Prostate gland (tissue), 2 donors: ENCODE measurements around the gene SIDT2. TPM values are rescaled to one million over a fixed set of nuclear protein-coding genes. Genes with fewer than 3 reads are reported as not detected.

Experiments used
- DNase-seq: peaks from one replicate; pipeline ENCODE4 v3.0.0-alpha.2; 2019; ENCODE audit warnings: low spot score
- H3K27ac ChIP-seq, 2 donors: fragments of 200-600 bp; sonication (generic); 2 replicates each; pipeline ENCODE4 v1.5.1; 2017 to 2019
- H3K27me3 ChIP-seq: fragments of 200-600 bp; sonication (generic); replicated peaks from 2 replicates; pipeline ENCODE4 v1.5.1; 2019; ENCODE audit not compliant: insufficient read depth
- H3K36me3 ChIP-seq, 2 donors: fragments of 200-600 bp; sonication (generic); 1 replicate in 1 of 2; 2 replicates in 1 of 2; pipeline versions ENCODE4 v1.5.1 to v1.8.1; 2017 to 2019
- H3K4me1 ChIP-seq: fragments of 200-600 bp; sonication (generic); replicated peaks from 2 replicates; pipeline ENCODE4 v1.5.1; 2019
- H3K4me3 ChIP-seq, 2 donors: fragments of 200-600 bp; sonication (generic); 2 replicates each; pipeline ENCODE4 v1.5.1; 2017 to 2019
- H3K9me3 ChIP-seq: fragments of 200-600 bp; sonication (generic); 2 replicates; pipeline ENCODE4 v1.5.1; 2017
- POLR2A ChIP-seq: fragments of 450-650 bp; IDR thresholded peaks from one replicate; pipeline ENCODE4 v1.6.1; 2016; ENCODE audit warnings: antibody characterized with exemption, mild to moderate bottlenecking
- POLR2AphosphoS5 ChIP-seq: sonication (generic); formaldehyde crosslinking; IDR thresholded peaks from one replicate; pipeline ENCODE4 v1.6.1; 2017; ENCODE audit warnings: antibody characterized with exemption
- WGBS: methylation state at CpG from one replicate; pipeline ENCODE4 v1.1.5; 2018; 5-methylcytosine and 5-hydroxymethylcytosine counted together
- intact Hi-C: fragments of 100-400 bp; cut with DNase I; formaldehyde crosslinking; loops from one replicate; pipeline ENCODE4 v1.14.2; 2022
- total RNA-seq, 2 donors: library from RNA; depleted of rRNA; stranded (reverse); fragments of >200 nt; gene quantifications; one replicate each; pipeline ENCODE4 v1.1.0, GENCODE V29; 2016
- TF ChIP-seq, protein P1 (sequence below), 4 experiments: fragments of 200-600 bp in 2 of 4; fragments of 450-650 bp in 2 of 4; sonication (generic) in 2 of 4; IDR thresholded peaks; 1 replicate in 3 of 4; 2 replicates in 1 of 4; pipeline ENCODE4 v1.5.1; 2016 to 2019; ENCODE audit warnings: antibody characterized with exemption in 4 of 4, mild to moderate bottlenecking in 2 of 4, moderate library complexity in 2 of 4

The SIDT2 gene
- total RNA-seq, 2 donors from 2014 or later: 69.5 to 144 TPM

DNA sequence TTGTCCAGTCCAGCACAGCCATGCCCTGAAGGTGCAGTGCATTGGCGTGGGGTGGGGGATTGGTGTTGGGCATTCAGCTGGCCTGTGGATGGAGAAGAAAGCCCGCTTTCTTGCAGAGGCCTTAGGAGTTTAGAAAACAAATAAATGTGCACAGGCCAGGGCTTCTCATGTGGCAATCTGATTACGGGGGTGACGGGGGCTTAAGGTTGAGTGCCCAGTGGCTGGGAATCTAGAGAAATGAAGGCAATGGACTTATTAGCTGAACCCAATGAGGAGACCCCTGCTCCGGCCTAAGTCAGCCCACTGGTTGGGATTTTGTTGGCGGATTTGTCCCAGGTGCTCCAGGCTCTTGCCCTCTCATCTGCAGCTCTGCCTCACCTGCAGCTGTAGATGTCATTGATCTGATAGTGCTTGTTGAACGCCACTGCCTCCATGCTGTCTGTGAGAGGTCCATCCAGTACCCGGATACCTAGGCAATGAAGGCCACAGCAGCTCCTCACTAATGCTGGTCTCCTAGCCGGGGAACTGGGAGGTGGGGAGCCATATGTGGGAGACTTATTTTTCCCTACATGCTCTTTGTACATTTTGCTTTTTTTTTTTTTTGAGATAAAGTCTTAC is 47.1 kb downstream of the SIDT2 start:
- Histone ChIP-seq H3K4me3 (no peak overlapping the region), H3K4me1 (peaks cover 6% of the 10 kb centered on the region), H3K36me3 (peaks cover 0 to 9% of the 10 kb centered on the region in 2 donors), H3K9me3 (no peaks in the 10 kb centered on the region), H3K27me3 (no peaks in the 10 kb centered on the region), H3K27ac (no peak overlapping the region)
- intact Hi-C loops: loop anchor here (2.0 to 5.0 kb wide), 2 partner anchors 47 to 123 kb away; partner anchors contain the start of gene SIDT2
- WGBS: 90% methylated on average over 9 of the region's 9 CpGs
- DNase-seq: no peak
- no peak for TF ChIP-seq POLR2AphosphoS5
- TF ChIP-seq, protein P1, sequence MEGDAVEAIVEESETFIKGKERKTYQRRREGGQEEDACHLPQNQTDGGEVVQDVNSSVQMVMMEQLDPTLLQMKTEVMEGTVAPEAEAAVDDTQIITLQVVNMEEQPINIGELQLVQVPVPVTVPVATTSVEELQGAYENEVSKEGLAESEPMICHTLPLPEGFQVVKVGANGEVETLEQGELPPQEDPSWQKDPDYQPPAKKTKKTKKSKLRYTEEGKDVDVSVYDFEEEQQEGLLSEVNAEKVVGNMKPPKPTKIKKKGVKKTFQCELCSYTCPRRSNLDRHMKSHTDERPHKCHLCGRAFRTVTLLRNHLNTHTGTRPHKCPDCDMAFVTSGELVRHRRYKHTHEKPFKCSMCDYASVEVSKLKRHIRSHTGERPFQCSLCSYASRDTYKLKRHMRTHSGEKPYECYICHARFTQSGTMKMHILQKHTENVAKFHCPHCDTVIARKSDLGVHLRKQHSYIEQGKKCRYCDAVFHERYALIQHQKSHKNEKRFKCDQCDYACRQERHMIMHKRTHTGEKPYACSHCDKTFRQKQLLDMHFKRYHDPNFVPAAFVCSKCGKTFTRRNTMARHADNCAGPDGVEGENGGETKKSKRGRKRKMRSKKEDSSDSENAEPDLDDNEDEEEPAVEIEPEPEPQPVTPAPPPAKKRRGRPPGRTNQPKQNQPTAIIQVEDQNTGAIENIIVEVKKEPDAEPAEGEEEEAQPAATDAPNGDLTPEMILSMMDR (IDR thresholded peaks at IDR 0.05): no peak
- no peak for TF ChIP-seq POLR2A

GRCh38 chr11:117226388-117227385 is 48.1 kb downstream of the SIDT2 start:
- Histone ChIP-seq H3K4me1 (peaks cover 1% of the 10 kb centered on the region), H3K9me3 (no peaks in the 10 kb centered on the region), H3K36me3 (peaks cover 0 to 9% of the 10 kb centered on the region in 2 donors), H3K27me3 (no peaks in the 10 kb centered on the region), H3K27ac (no peak overlapping the region), H3K4me3 (no peak overlapping the region)
- intact Hi-C loops: loop anchor here (2.0 to 5.0 kb wide), 2 partner anchors 48 to 124 kb away; partner anchors contain the start of gene SIDT2
- TF ChIP-seq POLR2A (no peak), POLR2AphosphoS5 (peak; percentile 72)
- TF ChIP-seq, protein P1 (IDR thresholded peaks at IDR 0.05): peak in 3 of 4 experiments; percentile 81 to 90 (median 88)
- WGBS: 64% methylated on average over 19 of the region's 19 CpGs
- DNase-seq: peak; percentile 57

DNA sequence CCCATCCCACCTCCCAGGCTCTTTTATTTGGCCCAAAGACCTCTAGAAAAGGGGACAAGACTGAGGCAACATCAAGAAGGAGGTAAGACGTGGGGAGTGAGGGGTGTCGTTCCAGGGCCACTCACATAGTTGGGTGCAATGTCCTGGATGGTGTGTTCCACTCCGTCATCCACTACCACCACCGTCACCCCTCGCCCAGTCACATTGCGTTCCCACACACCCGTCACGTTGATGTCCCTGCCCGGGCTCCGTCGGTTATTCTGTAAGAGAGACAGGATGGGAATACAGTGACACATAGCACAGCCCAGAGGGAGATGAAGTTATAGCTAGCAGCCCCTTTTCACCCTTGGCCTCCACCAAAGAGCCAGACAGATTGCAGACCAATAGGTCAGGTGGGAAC is 49.5 kb downstream of the SIDT2 start:
- TF ChIP-seq POLR2A: no peak
- no peak for TF ChIP-seq POLR2AphosphoS5
- TF ChIP-seq, protein P1 (IDR thresholded peaks at IDR 0.05): no peak
- no peaks in the 10 kb centered on the region for H3K27me3 ChIP-seq
- H3K9me3 ChIP-seq: no peaks in the 10 kb centered on the region
- 91% methylated on average over 11 of the region's 11 CpGs for WGBS
- intact Hi-C loops: loop anchor here (5.0 kb wide), 1 partner anchor 126 kb away; no protein-coding TSS in a partner anchor
- no peaks in the 10 kb centered on the region for H3K4me1 ChIP-seq
- DNase-seq: no peak
- H3K4me3 ChIP-seq: no peak overlapping the region
- peaks cover 0 to 9% of the 10 kb centered on the region in 2 donors for H3K36me3 ChIP-seq
- H3K27ac ChIP-seq: no peak overlapping the region

- Histone ChIP-seq H3K27ac (no peak overlapping the region), H3K27me3 (no peaks in the 10 kb centered on the region), H3K4me3 (no peak overlapping the region), H3K9me3 (no peaks in the 10 kb centered on the region), H3K4me1 (no peaks in the 10 kb centered on the region), H3K36me3 (peaks cover 0 to 9% of the 10 kb centered on the region in 2 donors)
- TF ChIP-seq POLR2AphosphoS5 (no peak), POLR2A (no peak)
- TF ChIP-seq, protein P1 (IDR thresholded peaks at IDR 0.05): no peak
- intact Hi-C loops: loop anchor here (5.0 kb wide), 1 partner anchor 127 kb away; no protein-coding TSS in a partner anchor
- WGBS: 89% methylated on average over 11 of the region's 12 CpGs
- no peak for DNase-seq
Observed at GRCh38 chr11:117229411-117229810, 50.9 kb downstream of the SIDT2 start.
